Uterus (tissue), 2 donors: ENCODE data around the gene CCDC91.

ENCODE experiments used
- CTCF ChIP-seq, 4 experiments: fragments of 200-600 bp in 2 of 4; fragments of 450-650 bp in 2 of 4; sonication (generic) in 2 of 4; IDR thresholded peaks; one replicate each; pipeline ENCODE4 v1.5.1; 2016 to 2019; ENCODE audit warnings: antibody characterized with exemption in 4 of 4, mild to moderate bottlenecking in 2 of 4, moderate library complexity in 1 of 4
- POLR2A ChIP-seq, 2 donors: fragments of 450-650 bp; IDR thresholded peaks; one replicate each; pipeline ENCODE4 v1.6.1; 2016; ENCODE audit warnings: antibody characterized with exemption in 2 of 2, mild to moderate bottlenecking in 1 of 2, moderate library complexity in 1 of 2

GRCh38 chr12:28149279-28149678 lies 41.0 kb upstream of the CCDC91 start:
- TF ChIP-seq CTCF (IDR thresholded peaks at IDR 0.05) (no peak), POLR2A (IDR thresholded peaks at IDR 0.05) (no peak)
